Stimulated activated naive CD4-positive, alpha-beta T cell treated with Interleukin-2 at 50 U/mL for 16 hours (primary cell): ENCODE data around the gene SP3.
"Not testable (repeated sequence)": the region's sequence is repeated elsewhere in the genome, so short reads cannot be mapped to it uniquely, and the experiment has no call there.

Experiments used
- DNase-seq: peaks from one replicate; lab custom pipeline; 2025; lab: John Stamatoyannopoulos, UW

Gene SP3

DNA sequence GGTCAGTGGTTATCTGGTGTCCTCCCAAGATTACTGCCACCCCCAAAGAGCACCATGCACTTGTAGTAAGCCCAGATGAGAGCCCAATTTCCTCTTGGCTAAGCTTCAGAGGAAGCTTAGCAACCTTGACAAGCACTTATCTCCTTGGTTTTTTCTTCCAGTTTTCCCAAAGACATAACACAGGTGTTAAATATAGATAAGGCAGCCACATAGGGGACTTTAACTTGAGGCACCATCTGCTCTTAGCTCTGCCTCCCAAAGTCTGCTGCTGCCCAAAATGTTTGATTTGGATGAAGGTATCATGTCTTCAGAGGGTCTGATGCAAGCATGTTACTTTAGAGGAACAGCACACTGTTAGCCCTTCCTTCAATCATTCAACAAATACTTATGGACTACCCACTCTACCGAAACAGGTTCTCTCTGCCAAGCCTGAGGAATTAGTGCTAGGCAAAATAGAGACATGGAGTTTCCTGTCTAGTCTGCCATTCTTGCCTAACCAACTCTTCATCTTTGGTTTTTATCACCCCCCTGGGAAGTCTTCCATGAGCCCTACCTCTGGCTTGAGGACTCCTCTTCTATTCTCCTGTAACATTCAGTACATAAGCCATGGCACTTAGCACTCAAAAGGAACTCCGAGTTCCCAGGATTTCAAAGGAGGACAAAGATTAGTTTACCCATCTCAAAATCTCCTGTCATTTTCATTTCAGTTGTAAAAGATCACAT is 73.7 kb downstream of the SP3 start:
- DNase-seq = no peak

DNA sequence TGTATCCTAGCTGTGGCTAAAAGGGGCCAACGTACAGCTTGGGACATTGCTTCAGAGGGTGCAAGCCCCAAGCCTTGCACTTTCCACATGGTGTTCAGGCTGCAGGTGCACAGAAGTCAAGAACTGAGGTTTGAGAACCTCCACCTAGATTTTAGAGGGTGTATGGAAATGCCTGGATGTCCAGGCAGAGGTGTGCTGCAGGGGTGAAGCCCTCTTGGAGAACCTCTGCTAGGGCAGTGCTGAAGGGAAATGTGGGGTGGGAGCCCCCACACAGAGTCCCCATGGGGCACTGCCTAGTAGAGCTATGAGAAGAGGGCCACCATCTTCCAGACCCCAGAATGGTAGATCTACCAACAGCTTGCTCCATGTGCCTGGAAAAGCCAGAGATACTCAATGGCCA is 75.7 kb downstream of the SP3 start:
- not testable (repeated sequence) for DNase-seq

DNA sequence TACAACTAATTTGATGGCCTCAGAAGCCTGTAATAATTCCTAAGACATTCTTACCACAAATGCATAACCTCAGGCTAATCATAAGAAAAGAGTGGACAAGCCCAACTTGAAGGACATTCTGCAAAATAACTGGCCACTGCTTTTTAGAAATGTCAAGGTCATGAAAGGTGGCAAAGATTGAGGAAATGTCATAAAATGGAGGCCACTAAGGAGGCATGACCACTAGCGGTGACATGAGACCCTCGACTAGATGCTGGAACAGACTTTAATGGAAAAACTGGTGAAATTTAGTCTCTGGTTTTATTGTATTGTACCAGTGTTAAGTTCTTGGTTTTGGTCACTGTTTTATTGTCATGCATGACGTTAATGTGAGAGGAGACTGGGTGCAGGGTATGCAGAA is 78.6 kb downstream of the SP3 start:
- DNase-seq = no peak

DNA sequence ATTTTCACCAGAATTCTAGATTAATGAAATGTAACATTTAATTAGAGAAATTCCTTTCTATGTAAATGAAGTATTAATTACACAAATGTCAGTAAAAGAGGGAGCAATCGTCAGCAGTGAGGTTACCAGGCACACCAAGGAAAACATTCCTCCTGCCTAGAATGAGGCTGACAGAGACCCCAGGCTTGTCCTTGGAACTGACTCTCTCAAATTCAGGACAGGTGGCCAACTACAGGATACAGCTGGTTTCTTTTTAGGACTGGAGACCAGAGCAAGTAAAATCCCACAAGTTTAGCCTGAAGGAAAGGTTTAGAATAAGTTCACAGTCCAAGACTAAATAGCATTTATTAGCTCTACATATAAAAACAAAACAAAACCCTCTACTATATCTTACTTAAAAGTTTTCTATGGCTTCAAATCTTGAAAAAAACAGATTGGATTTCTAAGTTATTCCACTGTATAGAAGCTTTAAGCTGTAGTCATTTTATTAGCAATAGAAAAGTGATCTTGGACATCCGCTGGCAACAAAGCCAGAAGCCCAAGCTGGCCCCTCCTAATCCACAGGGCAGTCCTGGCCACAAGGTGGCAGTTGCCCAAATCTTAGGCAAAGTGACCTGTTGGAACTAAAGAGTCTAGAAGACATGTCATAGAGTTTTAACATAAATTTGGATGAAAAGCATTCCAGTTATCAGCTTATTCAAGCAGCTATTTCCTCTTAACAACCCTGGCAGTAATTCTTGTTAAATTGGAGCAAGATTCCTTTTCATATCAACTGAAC is 81.0 kb downstream of the SP3 start:
- DNase-seq = no peak

DNA sequence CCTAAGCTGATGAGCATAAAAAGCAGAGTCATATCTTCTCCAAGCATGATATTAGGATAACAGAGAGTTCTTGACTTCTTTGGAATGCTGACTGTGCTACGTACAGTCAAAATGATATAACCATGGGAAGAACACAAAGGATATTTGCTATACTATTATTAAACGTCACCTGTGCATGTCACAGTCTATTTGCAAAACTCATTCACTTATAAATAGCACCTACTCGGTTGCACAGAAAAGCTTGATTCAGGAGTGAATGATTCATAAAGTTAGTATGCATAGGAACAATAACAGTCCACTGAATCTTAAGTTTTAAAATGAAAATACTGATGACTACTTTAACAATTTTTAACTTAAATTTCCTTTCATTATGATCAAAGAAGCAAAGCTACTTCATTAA is 83.3 kb downstream of the SP3 start:
- DNase-seq = no peak

DNA sequence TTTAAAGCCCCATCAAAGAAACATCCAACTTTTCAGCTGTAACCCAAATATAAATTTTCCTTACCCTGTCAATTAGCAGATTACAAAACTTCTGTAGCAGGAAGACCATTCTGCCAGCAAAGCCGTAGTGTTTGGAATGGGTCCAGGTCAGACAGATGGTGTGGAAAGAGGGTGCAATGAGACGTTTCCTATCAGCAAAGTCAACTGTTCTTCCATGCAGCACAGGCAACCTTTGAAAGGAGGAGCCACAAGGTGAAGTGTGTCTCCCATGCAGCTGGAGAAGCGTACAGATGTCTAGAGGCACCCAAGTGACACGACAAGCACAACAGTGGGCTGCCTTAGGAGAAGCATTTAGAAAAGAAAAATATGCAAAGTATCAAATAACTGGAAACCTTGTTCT is 83.7 kb downstream of the SP3 start:
- DNase-seq = no peak

DNA sequence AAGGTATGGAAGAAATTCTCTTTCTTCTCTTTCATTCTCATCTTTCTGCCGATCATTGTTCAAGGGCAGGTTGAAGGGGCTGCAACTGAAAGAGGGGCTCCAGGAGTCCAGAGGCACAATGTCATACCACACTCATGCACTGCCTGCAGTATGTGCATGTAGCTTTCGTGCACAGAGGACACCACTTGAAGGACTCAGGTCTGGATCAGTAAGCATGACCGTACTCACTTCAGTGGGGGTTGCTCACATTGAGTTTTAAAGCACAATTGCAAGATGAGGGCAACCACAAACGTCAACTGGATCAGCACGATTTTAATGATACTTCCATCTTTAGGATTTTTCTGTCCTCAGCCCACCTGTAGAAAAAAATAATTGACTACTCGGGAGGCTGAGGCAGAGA is 84.6 kb downstream of the SP3 start:
- no peak for DNase-seq

DNA sequence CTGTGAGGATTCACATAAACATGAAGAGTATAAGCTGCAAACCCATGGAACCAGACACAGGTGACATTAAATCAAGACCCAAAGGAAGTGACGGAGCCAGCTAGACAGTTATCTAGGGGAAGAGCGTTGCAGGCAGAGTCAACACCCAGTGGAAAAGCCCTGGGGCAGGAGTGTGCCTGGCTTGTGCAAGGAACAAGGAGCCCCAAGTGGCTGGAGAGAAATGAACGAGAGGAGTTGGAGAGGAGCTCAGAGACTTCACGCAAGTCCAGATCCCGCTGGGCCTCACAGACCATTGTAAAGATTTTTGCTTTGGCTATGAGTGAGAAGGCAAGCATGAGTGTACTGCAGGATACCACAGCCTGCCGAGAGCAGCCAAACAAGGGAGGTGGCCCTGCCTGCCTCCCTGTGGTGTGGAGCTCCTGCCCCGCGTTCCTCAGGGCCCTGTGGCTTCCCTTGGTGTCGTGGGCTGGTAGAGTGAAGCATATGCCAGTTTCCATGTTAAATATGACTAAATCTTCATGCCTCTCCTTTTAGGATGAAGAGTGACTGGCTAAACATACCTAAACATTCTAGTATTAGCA is 88.2 kb downstream of the SP3 start:
- no peak for DNase-seq

DNA sequence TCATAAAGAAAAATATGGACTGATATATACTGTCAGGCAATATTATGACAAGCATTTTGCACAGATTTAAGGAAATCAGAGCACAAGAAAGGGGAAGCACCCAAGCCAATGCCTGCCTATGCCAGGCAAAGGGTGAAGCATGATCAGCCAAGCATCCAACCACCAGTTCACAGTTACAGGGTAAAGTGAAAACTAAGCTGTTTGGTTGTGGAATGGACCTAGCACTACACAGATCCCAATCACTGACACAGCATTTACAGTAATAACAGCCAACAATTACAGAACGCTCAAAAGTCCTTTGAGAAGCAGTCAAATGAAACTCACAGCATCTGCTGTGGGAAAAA is 90.3 kb downstream of the SP3 start:
- no peak for DNase-seq

DNA sequence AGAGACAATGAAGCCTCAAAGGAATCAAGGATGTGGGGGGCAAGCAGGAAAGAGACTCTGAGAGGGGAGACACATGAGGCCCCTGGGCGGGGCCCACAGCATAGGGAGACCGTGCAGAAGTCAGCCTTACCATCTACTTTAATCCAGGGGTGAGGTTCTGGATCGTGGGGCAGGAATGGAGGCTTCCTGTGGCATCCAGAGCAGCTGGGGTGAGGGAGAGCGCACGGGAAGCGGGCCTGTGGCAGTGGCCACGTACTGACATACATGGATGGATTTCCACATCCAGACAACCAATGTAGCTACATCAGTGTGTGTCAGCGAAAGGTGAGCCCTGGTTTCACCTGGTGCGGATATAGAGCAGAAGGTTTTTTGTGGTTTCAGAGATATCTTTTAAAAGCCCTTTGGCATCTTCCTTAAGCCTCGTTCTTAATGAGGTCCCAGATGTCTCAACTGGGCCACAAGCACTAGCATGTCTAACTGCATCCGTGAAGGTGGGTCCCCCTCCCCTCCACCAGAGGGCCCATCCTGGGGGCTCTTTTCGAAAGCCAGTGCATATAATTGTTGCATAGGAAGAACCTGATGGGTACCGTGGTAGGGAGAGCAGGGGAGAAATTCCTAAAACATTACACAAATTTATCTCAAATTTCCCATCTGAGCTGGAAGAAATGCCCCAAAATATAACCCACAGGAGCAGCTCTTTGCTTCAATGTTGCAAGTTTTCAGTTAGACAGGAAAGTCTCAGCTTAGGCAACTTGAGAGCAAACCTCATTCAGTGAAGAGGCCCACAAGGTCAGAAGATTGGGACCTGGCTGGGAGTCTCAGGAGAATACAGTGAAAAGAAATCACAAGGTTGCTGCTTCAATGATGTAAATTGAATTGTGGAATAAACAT is 90.9 kb downstream of the SP3 start:
- DNase-seq = no peak

DNA sequence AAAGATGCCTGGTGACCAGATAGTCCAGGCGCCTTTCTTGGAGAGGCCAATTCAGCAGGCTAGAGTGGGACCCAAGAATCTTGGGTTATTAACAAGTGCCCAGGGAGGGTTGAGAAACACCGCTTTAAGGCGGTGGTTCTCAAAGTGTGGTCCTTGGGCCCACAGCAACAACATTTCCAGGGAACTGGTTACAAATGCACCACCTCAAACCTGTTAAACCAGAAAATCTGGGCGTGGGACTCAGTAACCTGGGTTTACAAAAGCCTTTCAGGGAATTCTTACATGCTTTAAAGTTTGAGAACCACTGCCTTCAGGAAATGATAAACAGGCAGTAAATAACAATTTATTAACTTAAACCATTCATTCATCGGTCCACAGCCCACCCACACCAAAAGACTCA is 92.5 kb downstream of the SP3 start:
- no peak for DNase-seq

DNA sequence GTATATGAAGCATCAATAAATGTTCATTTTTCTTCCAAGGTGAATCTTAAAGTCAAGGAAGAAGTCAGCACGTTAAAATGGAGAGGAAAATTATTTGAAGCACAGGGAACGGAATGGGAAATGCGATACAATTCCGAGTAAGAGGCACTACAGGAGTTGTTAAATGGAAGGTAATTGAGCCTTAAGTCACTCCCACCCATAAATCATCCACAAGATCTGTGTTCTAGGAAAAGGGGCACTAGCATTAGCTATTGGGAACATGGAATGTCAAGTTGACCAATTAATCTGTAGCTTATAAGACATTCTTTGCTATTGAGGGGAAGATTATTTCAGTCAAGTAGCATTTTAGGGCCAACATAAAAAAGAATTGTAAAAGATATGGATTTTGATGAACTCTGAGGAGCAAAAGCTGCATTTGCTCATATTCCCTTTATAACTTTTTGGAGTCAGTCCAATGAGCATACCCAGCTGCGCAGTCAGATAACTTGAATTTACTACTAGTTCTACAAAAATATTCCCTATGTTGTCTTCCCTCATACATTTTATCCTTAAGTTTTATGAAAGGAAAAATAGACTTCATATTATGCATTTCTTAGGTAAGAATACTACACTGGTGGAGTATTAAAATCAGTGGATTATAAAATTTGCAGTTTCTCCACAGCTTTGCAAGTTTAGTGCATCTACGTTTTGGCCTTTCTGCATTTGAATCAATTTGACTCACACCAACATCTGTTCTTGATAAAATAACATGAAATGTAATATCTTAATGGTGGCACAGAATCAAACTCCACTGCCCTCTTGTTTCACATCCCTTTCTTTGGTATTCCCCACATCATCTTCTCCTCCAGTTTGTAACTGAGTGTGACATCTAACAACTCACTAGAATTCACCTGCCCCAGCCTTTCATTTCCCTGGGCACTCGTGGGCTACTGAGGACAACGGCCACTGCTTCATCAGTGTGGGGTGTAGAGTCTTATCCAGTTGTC is 95.6 kb downstream of the SP3 start:
- DNase-seq = no peak

DNA sequence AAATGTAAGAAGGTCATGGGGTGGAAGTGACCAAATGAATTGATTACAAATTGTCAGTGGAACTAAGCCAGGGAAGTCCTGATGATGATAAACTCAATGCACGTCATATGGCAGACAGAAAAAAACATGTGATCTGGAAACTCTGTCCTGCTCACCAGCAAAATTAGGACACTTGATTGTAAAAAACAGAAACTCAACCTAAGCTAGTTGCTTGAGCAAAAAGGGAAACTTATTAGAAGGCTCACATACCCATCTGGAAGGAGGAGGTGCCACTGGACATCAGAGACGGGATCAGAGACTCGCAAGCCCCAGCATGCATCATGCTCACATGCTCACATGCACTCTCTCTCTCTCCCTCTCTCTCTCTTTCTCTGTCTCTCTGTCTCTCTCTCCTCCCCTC is 96.8 kb downstream of the SP3 start:
- no peak for DNase-seq

DNA sequence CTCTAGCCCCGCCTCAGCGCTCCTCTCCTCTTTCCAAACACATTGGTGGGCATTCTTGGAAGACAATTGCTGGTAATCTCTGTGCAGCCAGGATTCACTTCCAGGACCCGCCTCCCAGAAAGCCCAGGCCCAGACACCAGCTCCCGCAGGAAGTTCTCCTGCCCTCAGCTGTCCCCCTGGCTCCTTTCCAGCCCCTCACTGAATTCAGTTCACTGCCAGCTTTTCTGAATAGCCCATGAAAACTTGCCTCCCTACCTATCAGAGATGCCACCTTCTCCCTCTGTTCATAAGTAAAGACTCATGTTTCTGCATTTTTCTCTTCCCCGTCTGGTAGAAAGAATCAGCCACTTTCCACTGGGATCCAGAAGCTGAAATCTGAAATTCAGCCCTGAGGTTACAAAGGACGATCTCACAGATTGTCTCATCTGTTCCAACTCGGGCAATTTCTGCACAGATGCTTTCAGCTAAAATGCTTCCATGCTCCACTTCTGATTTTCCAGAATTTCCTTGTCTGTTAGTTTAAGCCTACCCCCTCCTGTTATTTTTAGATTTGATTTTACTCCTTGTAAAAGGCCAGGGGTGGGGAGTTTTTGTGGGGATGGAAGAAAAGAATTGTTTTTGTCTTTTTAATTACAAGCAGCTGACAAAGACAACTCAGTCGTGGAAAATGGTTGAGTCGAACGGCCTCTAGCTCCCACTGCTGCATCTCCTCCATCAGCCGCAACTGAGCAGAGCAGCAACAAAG is 98.1 kb downstream of the SP3 start:
- no peak for DNase-seq

DNA sequence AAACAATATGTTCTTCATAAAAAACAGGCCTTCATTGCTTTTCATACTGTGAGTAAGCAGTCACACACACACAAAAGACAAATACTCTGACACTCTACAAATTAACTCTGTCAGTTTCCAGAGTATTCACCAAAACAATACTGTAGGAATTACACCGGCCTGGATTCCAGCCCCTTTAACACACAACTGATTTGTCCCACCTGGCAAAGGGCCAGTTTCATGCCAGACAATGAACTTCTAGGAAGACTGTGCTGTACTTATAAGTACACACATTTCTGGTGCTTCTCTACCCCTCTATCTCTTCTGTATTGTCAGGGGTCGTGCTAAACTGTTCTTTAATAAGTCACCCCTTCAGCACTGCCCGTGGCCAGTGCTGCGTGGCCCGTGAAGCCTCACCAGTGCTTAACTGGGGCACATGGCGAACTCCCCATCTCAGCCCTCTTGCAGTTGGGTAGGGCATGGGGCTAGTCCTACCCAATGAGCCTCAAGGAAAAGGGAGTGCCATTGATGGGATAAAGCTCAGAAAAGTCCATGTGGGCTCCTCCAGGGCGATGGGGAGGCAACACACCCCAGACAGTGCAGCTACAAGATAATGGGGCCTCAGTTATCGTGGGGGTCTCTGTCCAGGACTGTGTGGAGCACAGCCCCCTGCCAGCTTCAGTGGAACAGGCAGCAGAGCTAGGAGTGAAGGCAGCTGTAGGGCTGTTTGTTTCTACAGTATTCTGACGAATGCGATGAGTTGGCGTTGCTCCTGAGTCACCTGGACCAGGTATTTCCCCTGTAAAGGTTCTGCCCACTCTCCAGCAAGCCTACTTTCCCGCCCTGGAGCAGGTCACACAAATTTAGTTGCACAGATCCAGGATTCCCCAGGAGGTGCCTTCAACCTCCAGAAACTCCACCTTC is 99.0 kb downstream of the SP3 start:
- DNase-seq = no peak

DNA sequence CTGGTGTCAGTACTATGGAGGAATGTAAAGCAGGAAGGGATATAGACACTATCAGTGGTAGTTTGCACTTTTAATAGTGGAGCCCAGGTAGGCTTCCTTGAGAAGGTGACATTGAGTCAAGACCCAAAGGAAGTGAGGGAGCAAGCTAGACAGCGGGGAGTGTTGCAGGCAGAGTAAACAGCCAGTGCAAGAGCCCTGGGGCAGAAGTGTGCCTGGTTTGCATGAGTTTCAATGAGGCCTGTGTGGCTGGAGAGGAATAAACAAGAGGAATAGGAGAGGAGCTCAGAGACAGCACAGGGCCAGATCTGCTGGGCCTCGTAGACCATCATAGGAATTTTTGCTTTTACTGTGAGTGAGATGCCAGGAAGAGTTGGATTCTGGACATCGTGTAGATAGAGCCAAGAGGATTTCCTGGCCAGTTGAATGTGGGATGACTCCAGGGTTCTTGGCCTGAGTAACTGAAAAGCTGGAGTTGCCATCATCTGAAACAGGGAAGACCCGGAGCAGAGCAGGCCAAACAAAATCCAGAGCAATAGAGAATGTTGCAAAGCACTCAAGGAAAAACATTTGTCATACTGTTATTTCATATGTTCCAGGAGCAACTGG is 102.5 kb downstream of the SP3 start:
- no peak for DNase-seq

DNA sequence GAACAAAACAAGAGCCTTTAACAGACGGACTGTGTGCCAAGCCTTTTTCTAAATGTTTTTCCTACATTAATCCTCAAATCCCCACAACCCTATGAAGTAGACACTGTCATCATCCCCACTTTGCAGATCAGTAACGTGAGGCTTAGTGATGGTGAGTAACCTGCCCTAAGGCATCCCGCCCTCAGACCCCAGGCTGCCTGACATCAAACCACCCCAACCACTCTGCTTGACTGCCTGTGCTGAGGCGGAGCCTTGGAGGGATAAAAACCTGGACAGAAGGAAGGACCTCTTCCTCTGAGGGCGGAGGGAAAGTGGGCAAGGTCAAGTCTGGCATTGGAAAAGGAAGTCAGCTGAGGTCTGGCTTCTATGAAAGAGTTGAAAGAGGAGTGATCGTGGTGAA is 104.6 kb downstream of the SP3 start:
- no peak for DNase-seq

DNA sequence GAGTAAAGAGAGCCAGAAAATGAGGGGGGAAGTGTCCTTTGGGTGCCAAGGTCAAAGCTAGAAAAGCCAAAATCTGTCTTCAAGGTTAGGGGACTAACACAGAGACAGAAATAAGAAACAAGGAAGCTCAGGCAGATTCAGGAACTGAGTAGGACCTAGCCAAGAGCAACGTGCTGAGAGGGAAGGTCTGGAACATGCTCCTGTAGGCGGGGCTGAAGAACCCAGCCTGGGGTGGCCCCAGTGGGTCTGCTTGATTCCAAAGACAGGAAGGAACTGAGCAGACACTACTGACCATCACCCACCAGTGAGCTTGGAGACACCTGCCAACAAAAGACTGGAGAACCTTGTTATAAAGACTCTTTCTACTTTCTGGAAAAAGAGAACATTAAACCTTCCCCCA is 105.1 kb downstream of the SP3 start:
- no peak for DNase-seq

DNA sequence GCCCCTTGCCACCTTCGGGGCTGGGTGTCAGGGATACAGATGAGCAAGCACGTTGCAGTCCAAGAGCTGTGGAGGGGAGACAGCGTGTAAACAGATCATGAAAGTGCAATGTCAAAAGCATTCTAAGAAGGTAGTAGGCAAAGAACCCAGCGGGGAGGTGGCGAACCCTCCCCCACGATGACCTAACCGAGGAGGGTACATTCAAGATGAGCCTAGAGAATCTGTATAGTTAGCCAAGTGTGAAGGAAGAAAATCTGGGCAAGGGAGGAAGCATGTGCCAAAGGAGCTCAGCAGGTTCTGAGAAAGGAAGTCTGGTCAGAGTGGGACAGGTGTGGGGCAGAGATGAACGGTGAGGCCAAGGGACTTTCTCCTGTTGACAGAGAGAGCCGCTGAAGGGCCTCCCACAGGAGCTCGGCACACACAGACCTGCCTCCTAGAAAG is 106.9 kb downstream of the SP3 start:
- no peak for DNase-seq
